ENCODE measurements around the gene GNLY.
A peak's percentile ranks its signal among the peaks of the same experiment; 100 is the strongest.
"Not testable (repeated sequence)": the region's sequence is repeated elsewhere in the genome, so short reads cannot be mapped to it uniquely, and the experiment has no call there.

Gene GNLY

DNA sequence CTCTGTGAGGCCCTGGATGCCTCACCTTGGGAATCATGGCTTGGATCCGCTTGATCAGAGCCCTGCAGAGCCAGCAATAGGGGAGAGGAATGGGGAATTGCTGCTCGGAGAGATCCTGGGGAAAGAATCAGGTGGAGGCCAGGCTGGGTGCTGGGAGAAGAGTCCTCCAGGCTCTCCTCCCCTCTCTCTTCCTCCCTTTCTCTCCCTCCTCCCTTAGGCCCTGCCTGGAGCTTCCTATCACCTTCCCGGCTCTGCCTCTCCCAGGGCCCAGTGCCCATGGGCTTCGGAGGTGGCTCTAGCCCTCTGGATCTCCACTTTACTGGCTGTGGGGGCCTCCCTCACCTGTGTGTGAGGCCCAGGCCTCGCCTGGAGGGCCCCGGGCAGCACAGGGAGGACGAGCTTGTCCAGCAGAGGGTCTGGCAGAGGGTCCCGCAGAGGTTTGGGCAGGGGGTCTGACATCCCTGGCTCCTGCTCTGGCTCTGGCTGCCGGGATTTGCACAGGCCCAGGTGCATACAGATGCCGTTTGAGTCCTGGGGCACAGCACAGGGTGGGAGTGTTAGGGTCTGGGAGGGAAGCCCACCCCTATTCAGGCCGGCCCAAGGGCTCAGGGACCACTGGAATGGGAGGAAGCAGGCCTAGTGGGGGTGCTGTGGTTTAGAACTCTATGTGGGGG, 28.8 kb upstream of the GNLY start:
- DNase-seq, result no peak

GRCh38 chr2:85666016-85666415, 28.1 kb upstream of the GNLY start:
- DNase-seq, result no peak

DNA sequence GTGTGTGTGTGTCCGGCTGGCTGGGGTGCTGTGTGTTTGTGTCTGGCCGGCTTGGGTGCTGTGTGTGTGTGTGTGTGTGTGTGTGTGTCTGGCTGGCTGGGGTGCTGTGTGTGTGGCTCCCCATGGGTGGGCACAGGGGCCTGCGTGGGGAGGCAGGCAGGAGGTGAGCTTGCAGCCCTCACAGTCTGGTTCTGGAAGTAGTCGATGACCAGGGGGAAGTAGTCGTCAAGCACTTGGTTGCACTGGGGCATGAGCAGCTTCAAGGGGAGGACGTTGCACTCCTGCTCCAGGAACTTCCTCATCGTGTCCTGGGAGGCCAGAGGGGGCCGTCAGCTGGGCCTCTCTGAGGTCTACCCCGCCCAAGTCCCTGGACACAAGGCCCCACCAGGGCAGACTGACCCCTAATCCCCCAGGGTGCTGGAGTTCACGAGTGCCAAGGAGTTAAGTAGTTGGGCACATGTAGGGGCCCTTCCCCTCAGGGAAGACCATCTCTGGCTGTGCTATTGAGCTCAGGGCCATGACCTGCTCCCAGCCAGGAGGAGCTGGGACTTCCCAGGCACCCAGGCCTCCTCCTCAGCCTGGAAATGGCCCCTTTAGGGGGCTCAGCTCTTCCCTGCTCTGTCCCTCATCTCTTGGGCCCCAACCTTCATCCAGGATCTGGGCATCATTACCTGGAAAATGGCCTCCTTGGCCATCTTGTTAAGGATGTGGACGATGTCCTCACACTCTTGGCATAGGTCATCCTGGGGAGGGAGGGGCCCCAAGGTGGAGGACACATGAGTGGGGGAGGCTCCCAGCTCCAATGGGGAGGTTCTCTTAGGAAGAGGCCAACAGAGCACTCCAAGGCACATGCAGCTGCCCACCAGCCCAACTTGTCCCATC, 27.5 kb upstream of the GNLY start:
- DNase-seq, result no peak

DNA sequence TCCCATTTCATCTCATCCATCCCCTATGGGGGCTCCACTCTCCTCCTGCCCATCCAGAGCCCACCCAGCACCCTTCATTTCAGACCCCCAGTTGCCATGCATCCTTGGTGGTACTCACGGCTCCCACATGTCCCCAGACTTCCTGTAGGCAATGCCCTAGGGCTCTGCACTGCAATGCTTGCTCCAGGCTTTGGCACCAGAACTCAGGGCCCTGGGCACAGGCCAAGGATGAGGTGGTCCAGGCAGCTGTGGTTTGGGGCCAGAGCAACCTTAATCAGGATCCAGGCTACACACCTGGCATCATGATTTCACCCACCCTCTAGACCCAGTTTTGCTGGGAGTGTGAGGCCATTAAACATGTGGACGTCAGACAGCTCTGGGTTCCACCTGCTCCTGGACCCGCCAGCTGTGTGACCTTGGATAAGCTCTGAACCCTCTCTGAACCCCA, 26.6 kb upstream of the GNLY start:
- DNase-seq, result no peak

- no peak for DNase-seq
Observed at GRCh38 chr2:85668009-85668856, 25.9 kb upstream of the GNLY start, which contains the start of gene SFTPB. Gene SFTPB, minus strand, starts transcription at chr2:85668199. Its CDS starts 16 bp downstream, at chr2:85668183.

GRCh38 chr2:85668857-85669142, 25.4 kb upstream of the GNLY start:
- DNase-seq, result no peak

GRCh38 chr2:85669549-85669948, 24.6 kb upstream of the GNLY start:
- no peak for DNase-seq

GRCh38 chr2:85670416-85670815, 23.7 kb upstream of the GNLY start:
- not testable (repeated sequence) for DNase-seq

DNA sequence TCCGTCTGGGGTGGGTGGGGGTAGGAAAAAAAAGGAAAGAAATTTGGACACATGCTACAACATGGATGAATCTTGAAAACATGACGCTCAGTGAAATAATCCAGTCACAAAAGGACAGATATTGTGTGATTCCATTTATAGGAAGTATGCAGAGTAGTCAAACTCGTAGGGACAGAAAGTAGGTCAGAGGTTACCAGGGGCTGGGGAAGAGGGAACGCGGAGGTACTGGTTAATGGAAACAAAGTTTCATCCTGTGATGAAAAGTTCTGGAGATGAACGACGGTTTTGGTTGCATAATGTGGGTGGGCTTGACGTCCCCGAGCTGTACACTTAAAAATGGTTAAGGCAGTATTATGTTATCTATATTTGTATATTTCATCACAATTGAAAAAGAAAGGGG, 21.7 kb upstream of the GNLY start:
- DNase-seq, result no peak

DNA sequence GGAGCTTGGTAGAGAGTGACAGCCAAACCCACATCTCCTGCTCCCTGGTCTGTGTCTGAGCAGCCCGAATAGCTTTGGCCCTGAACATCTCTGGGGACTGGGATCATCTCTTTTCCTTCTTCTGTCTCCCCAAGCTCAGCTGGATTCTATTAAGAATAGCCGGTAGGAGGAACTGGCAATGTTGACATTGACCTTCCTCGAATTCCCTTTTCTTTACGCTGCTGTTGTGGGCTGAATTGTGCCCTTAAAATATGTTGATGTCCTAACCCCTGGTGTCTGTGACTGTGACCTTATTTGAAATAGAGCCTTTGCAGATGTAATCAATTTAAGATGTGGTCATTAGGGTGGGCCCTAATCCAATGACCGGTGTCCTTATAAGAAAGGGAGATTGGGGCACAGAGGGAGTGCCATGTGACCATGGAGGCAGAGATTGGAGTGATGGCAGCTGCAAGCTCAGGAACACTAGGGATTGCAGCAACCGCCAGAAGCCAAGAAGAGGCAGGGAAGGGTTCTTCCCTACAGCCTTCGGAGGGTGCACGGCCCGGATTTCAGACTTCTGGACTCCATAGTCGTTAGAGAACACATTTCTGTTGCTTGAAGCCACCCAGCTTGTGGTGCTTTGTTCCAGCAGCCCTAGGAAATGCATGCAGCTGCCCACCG, 20.3 kb upstream of the GNLY start:
- DNase-seq, result no peak

- DNase-seq, result no peak
Observed at GRCh38 chr2:85674417-85674816, 19.7 kb upstream of the GNLY start.

DNA sequence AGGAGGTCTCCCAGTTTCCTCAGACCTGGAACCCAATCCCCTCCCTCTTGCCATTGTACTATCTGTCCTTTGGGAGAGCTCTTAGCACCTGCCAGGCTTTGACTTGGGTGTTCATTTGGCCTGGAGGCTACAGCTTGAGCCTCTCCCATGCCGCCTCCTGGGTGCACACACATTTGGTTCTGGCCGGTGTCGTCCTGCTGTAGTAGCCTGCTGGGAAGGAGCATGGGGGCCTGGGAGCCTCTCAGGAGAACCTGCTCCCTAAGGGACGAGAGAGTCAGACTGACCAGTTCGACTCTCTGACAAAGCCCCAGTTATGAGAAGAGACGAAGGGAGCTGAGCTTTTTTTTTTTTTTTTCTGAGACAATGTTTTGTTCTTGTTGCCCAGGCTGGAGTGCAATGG, 18.7 kb upstream of the GNLY start:
- peak; percentile 15 for DNase-seq

GRCh38 chr2:85675866-85676548, 18.2 kb upstream of the GNLY start:
- peak; percentile 12 for DNase-seq

- DNase-seq, result no peak
Observed at GRCh38 chr2:85678377-85678776, 15.8 kb upstream of the GNLY start.

DNA sequence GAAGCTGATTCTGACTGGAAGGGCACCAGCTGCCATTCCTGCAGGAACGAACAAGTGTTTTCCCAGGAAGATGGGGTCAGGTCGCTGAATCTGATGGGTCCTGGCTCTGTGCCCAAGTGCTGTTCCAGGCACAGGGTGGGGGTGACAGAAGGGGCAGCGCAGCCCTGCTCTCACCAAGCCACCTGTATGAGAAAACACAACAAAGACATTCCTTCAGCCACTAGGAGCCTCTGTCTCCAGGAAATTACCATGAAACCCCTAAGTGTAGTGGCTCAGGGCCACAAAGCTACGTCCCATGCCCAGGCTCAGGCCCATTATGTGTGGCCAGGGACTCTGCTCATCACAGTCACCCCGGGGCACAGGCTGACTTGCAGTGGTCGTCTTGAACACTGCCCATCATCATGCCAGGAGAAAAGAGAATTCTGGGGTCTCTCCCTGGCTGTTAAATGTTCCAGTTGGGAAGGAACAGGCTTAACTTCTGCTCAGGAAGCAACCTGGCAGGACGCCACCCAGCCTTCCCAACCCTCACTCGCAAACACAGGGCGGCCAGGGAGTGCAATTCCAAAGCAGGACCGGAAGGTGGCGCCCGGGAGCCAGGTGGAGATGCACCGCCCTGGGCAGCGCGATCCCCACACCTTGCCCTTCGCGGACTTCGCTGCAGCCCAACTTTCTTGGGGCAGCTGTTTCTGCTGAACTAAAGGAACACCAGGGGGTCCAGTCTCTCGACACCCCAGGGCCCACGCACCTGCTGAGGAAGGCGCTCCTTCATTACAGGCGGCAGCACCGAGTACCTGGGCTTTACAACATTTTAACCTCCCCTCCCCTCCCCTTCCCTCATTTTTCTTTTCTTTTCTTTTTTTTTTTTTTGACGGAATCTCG, 15.1 kb upstream of the GNLY start:
- peak; percentile 84 for DNase-seq

DNA sequence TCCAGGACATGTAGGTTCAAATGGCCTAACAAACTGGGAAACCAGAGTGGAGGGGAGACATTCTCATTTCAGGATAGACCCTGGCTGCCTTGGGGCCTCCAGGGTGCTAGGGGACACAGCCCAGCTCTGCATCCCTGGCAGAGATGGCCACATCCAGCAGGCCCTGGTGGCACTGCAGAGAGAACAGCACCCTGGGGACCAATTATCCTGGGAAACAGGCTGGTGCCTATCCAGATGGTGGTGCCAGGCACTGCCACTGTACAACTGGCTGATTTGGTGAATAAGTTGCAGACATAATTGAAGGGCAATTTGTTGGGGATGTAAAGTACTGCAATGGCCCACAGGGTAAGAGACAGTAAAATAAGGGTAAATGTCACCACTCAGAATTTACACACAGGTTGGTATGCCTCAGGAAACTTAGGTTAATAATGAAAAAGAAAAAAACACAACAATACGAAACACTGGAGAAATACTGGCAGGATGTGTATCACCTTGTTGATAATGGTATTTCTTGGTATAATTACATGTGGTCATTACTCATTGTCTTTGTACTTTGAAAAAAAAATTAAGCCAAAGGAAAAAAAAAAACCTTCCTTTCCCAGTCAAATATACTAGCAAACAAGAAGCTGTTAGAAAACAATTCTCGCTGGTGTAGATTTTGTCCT, 13.3 kb upstream of the GNLY start:
- no peak for DNase-seq

- DNase-seq, result no peak
Observed at GRCh38 chr2:85681372-85681763, 12.8 kb upstream of the GNLY start.

GRCh38 chr2:85681776-85682175, 12.4 kb upstream of the GNLY start:
- DNase-seq, result peak; percentile 5

DNA sequence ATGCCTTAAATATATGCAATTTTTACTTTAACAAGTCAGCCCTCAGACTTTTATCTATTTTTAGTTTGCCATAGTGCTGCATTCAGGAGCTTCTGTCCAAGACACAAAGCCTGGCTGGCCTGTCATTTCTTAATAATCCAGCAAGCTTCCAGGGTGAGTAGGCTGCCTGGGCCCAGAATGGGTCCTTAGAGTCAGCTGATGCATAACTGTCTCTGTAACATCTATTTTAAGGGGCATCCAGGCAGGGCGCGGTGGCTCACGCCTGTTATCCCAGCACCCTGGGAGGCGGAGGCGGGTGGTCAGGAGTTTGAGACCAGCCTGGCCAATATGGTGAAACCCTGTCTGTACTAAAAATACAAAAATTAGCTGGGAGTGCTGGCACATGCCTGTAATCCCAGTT, 11.8 kb upstream of the GNLY start:
- DNase-seq, result peak; percentile 15

DNA sequence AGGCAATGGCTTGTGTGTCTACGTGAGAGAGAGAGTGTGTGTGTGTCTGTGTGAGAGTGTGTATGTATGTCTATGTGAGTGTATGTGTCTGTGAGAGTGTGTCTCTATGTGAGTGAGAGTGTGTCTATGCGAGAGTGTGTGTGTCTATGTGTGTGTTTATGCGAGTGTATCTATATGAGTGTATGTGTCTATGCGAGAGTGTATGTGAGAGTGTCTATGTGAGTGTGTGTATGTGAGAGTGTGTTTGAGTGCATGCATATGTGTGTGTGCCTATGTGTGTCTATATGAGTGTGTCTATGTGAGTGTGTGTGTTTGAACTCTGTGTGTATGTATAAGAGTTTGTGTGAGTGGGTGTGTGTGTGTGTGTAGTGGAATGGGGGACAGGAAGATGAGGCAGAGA, 9.8 kb upstream of the GNLY start:
- no peak for DNase-seq

GRCh38 chr2:85684806-85685205, 9.4 kb upstream of the GNLY start:
- DNase-seq, result no peak
